OCI-LY3 (cell line): ENCODE data around the gene ZEB1.

Experiments
- H2AFZ ChIP-seq: fragments of 200-600, 300-600 bp; shearing (Covaris generic); 2 replicates; pipeline ENCODE4 v1.6.0; 2014; ENCODE audit warnings: antibody characterized with exemption, low read depth, low read length
- H3K27ac ChIP-seq: fragments of 200-600, 300-600 bp; sonication (generic); 2 replicates; pipeline ENCODE4 v1.5.1; 2014; ENCODE audit warnings: mild to moderate bottlenecking, low read length, moderate library complexity, mixed read lengths
- H3K27me3 ChIP-seq: fragments of 200-600, 300-600 bp; sonication (generic); 2 replicates; pipeline ENCODE4 v1.6.1; 2014; ENCODE audit warnings: low read depth, low read length, mixed read lengths
- H3K36me3 ChIP-seq: fragments of 200-600, 300-600 bp; sonication (generic); replicated peaks from 2 replicates; pipeline ENCODE3; 2014; ENCODE audit warnings: low read depth, low read length, mixed read lengths
- H3K4me1 ChIP-seq: fragments of 300-600, 200-600 bp; sonication (generic); 2 replicates; pipeline ENCODE4 v1.6.1; 2014; ENCODE audit warnings: low read length, mixed read lengths
- H3K4me2 ChIP-seq: fragments of 200-600, 300-600 bp; sonication (generic); 2 replicates; pipeline ENCODE4 v1.6.1; 2014; ENCODE audit warnings: low read length, mixed read lengths
- H3K4me3 ChIP-seq: fragments of 300-600, 200-600 bp; sonication (generic); 2 replicates; pipeline ENCODE4 v1.5.1; 2014; ENCODE audit warnings: antibody characterized with exemption, mild to moderate bottlenecking, low read length, moderate library complexity
- H3K79me2 ChIP-seq: fragments of 300-600, 200-600 bp; shearing (Covaris generic); 2 replicates; pipeline ENCODE4 v1.6.1; 2014; ENCODE audit warnings: mild to moderate bottlenecking, low read length, mixed read lengths
- H3K9ac ChIP-seq: fragments of 300-600, 200-600 bp; shearing (Covaris generic); 2 replicates; pipeline ENCODE4 v1.6.0; 2014; ENCODE audit warnings: mild to moderate bottlenecking, low read length, moderate library complexity
- H3K9me3 ChIP-seq: fragments of 200-600, 300-600 bp; shearing (Covaris generic); 2 replicates; pipeline ENCODE4 v1.6.1; 2014; ENCODE audit warnings: low read length, mixed read lengths; ENCODE audit not compliant: insufficient read depth
- H4K20me1 ChIP-seq: fragments of 200-600, 300-600 bp; sonication (generic); 2 replicates; pipeline ENCODE4 v1.6.1; 2016; ENCODE audit warnings: low read length, mixed read lengths; ENCODE audit not compliant: insufficient read depth
- EZH2phosphoT487 ChIP-seq: fragments of 200-600 bp; shearing (Covaris generic); IDR thresholded peaks from 2 replicates; pipeline ENCODE4 v1.6.1; 2018; ENCODE audit warnings: antibody characterized with exemption, mixed run types, low read depth
- TF ChIP-seq, protein P1 (sequence below): fragments of 200-600, 300-600 bp; sonication (generic); IDR thresholded peaks from 2 replicates; pipeline ENCODE4 v1.5.1; 2014; ENCODE audit warnings: antibody characterized with exemption, low read length, low read depth

ZEB1 gene

DNA sequence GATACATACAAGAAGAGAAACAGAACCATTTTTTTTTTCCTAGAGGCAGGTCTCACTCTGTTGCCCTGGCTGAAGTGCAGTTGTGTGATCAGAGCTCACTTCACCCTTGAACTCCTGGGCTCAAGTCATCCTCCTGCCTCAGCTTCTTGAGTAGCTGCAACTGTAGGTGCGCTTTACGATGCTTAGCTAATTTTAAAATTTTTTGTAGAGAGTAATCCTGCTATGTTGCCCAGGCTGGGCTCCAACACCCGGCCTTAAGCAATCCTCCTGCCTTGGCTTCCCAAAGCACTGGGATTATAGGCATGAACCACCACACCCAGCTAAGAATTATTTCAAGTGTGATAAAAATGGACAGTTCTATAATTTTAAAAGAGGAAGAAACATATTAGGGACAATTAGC lies 5.6 kb upstream of the ZEB1 start:
- Histone ChIP-seq H3K9me3 (no peaks in the 10 kb centered on the region), H2AFZ (no peak overlapping the region), H3K36me3 (peaks cover 5% of the 10 kb centered on the region), H3K79me2 (peaks cover 17% of the 10 kb centered on the region), H3K4me2 (no peak overlapping the region), H3K4me3 (no peak overlapping the region), H3K9ac (no peak overlapping the region), H3K4me1 (peaks cover 14% of the 10 kb centered on the region), H3K27ac (no peak overlapping the region), H3K27me3 (no peaks in the 10 kb centered on the region), H4K20me1 (no peaks in the 10 kb centered on the region)
- TF ChIP-seq, protein P1, sequence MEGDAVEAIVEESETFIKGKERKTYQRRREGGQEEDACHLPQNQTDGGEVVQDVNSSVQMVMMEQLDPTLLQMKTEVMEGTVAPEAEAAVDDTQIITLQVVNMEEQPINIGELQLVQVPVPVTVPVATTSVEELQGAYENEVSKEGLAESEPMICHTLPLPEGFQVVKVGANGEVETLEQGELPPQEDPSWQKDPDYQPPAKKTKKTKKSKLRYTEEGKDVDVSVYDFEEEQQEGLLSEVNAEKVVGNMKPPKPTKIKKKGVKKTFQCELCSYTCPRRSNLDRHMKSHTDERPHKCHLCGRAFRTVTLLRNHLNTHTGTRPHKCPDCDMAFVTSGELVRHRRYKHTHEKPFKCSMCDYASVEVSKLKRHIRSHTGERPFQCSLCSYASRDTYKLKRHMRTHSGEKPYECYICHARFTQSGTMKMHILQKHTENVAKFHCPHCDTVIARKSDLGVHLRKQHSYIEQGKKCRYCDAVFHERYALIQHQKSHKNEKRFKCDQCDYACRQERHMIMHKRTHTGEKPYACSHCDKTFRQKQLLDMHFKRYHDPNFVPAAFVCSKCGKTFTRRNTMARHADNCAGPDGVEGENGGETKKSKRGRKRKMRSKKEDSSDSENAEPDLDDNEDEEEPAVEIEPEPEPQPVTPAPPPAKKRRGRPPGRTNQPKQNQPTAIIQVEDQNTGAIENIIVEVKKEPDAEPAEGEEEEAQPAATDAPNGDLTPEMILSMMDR: no peak
- no peak for TF ChIP-seq EZH2phosphoT487

DNA sequence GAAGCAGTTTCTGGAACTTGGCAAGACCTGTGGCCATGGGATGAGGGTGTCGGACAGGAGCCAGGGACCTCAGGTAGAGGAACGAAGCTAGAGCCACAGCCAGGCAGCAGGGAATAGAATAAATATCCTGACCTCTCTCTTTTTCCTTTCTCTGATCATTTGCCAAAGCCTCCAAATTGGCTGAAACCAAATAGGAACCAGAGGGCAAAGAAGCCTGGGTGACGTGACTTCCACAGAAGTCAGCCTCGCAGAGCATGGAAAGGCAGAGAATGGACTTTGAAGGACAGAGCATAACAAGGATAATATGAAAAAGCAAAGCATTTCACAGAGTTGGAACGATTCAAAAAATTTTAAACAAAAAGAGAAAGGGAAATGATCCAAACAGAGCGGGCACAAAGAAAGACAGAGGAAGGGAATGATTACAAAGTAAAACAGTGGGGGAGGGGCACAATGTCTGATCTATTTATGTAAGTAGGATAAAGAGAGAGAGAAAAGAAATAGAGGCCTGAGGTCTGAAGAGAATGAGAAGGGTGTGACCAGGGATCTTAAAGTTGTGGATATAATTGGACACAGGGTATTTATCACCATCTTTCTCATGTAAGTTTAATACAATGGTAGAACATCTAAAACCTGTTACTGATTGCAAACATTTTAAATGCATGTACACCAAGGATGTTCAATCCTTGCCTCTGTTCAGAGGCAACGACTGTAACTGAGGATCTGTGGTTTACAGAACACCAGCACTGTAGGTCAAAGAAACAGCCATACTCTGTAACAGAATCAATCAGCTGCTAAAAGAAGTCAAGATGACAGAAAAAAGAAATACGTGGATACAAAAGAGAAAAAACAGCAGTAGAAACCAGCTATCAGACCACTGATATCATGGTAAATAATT lies 4.5 kb upstream of the ZEB1 start:
- TF ChIP-seq EZH2phosphoT487: no peak
- TF ChIP-seq, protein P1: no peak
- no peaks in the 10 kb centered on the region for H3K27me3 ChIP-seq
- H3K4me1 ChIP-seq: peaks cover 14% of the 10 kb centered on the region
- no peak overlapping the region for H3K4me2 ChIP-seq
- no peak overlapping the region for H3K4me3 ChIP-seq
- H3K36me3 ChIP-seq: peaks cover 5% of the 10 kb centered on the region
- no peak overlapping the region for H2AFZ ChIP-seq
- no peak overlapping the region for H3K27ac ChIP-seq
- H3K79me2 ChIP-seq: peaks cover 25% of the 10 kb centered on the region
- H4K20me1 ChIP-seq: no peaks in the 10 kb centered on the region
- no peaks in the 10 kb centered on the region for H3K9me3 ChIP-seq
- H3K9ac ChIP-seq: no peak overlapping the region

GRCh38 chr10:31315453-31315852 lies 3.6 kb upstream of the ZEB1 start:
- Histone ChIP-seq H4K20me1 (no peaks in the 10 kb centered on the region), H3K27me3 (no peaks in the 10 kb centered on the region), H3K27ac (no peak overlapping the region), H3K36me3 (peaks cover 5% of the 10 kb centered on the region), H3K9me3 (no peaks in the 10 kb centered on the region), H3K4me3 (no peak overlapping the region), H3K9ac (no peak overlapping the region), H3K79me2 (peaks cover 35% of the 10 kb centered on the region), H3K4me1 (peaks cover 14% of the 10 kb centered on the region), H2AFZ (no peak overlapping the region), H3K4me2 (no peak overlapping the region)
- TF ChIP-seq, protein P1: no peak
- TF ChIP-seq EZH2phosphoT487: no peak

DNA sequence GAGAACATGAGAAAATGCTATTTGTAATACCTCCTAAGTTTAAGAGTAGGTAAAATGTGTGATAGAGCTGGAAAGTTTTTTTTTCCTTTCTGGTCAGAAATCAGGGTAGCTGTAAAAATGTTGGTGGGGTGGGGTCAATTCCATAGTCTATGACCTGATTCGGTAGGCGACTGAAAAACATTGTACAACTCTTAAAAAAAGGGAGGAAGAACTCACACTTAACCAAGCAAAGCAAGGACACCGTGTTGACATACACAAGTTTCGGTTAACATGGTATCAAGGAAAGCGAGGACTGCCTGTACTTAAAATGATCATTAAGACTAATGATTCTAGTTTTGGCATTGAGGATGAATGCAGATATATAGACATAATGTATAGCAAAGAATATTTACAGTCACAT lies 1.8 kb upstream of the ZEB1 start:
- Histone ChIP-seq H3K4me3 (peak overlapping the region; percentile 97), H2AFZ (no peak overlapping the region), H3K4me1 (peaks cover 22% of the 10 kb centered on the region), H3K27ac (no peak overlapping the region), H3K27me3 (no peaks in the 10 kb centered on the region), H3K36me3 (peaks cover 5% of the 10 kb centered on the region), H3K79me2 (peaks cover 52% of the 10 kb centered on the region), H4K20me1 (peaks cover 14% of the 10 kb centered on the region), H3K4me2 (peak overlapping the region; percentile 87; the same call in 1 of the 2 replicates), H3K9me3 (no peaks in the 10 kb centered on the region), H3K9ac (no peak overlapping the region)
- TF ChIP-seq EZH2phosphoT487: no peak
- TF ChIP-seq, protein P1: no peak
